COR-L47 (cell line): Measurements from ENCODE around the gene CTPS1.

Source experiments
- DNase-seq: peaks from one replicate; lab custom pipeline; 2025; lab: John Stamatoyannopoulos, UW

CTPS1 gene

GRCh38 chr1:41024953-41025352 is 45.5 kb downstream of the CTPS1 start:
- no peak for DNase-seq

DNA sequence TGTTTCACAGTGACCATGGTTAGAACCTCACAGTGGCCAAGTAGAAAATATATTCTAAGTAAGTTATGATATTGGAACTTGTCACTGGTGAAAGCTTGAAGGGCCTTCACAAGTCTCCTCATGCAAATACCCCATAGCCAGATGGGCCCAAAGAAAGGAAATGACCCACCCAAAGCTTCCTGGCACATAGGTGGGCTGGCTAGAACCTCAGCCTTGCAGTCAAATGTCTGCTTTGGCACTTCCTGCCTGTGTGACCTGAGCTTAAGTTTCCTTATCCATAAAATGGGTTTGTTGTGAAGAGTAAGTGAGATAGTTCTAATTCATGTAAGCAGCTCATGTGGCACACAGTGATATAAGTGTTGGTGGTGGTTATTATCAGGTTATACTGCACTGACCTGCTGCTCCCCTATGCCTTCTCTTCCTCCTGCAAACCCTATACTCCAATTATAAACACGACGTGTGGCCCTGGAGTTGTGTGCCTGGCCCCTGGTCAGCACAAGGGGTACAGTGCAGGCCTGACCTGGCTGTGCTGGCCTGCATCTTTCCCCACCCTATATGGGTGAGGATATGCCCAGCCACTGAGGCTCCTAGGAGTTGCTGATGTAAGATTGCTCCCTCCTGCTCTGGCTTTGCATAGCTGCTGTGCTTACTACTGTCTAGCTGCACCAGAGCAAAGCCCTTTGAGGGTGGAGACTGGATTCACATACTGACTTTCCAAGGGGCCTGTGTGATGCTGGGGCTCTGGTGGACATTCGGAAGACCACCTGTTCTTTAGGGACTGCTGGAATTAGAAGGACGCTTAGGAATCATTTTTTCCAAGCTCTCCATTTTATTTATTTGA is 46.7 kb downstream of the CTPS1 start:
- no peak for DNase-seq

- DNase-seq = no peak
These were observed 48.6 kb downstream of the CTPS1 start for GRCh38 chr1:41028034-41028642.

- DNase-seq = no peak
These were observed 51.5 kb downstream of the CTPS1 start for GRCh38 chr1:41030872-41031616.

GRCh38 chr1:41032147-41032546 is 52.7 kb downstream of the CTPS1 start:
- DNase-seq = no peak

GRCh38 chr1:41033272-41033671 is 53.8 kb downstream of the CTPS1 start:
- DNase-seq = no peak

DNA sequence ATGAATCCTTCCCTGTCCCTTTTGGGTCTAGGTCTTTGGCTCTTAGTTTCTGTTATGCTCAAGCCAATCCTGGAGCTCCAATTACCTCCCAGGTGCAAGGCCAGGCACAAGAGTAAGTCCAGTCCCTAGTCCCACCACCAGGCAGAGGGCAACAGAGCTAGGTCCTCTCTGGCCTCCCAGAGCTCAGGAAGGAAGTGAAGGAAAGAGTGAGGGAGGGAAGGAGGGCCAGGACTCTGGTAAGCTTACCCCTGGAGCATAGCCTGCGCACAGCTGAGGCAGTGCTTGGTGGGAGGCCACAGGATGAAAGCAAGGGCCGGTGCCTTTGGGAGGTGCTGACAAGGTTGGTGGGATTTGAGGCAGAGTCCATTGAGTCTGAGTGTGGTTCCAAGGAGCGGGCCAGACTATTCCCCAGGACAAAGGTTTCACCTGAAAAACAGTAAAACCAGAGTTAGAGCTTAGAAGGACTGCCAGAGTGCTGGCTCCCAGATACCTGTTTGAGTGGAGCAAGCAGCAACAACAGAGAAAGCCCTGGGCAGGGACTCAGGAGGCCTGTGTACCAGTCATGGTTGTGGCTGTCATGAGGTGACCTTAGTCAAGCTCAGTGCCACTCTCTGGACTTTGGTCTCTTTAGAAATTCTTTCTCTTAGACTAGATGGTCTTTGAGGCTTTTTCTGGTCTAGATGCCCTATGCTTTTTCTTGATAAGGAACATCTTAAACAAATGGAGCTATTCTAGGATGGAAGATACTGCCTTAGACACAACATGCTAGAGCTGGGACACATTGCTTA is 57.8 kb downstream of the CTPS1 start:
- DNase-seq = no peak

- no peak for DNase-seq
These were observed 58.6 kb downstream of the CTPS1 start for GRCh38 chr1:41038110-41038509.

DNA sequence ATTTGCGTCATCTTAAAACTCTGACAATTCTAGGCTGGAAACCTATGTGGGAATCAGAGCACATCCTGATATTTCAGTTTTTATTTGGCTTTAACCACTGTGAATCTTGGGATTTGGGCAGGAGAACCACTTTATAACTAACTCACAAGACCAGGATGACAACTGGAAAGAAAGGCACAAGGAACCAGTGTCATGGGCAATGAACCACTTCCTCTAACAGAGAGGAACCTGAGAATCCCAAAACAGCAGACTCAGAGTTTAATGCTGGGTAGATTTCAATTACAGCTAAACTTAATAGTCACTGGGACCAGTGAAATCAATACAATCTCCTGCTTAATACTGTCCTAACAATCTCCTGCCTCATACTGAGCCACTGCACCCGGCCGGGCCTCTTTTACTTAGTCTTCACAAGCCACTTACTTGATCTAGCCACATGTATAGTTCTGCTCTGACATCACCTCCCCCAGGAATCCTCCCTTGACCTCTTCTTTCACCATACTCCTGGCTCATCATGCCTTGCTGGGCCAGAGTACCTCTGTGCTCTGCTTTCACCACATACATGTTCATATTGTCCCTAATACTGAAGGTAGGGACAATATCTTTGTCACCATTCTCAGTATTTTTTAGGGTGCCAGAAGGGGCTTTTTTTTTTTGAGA is 62.2 kb downstream of the CTPS1 start:
- DNase-seq = no peak

- no peak for DNase-seq
These were observed 64.7 kb downstream of the CTPS1 start for GRCh38 chr1:41044187-41044586.

- DNase-seq = no peak
These were observed 66.2 kb downstream of the CTPS1 start for GRCh38 chr1:41045740-41046139.

GRCh38 chr1:41046347-41046775 is 66.9 kb downstream of the CTPS1 start:
- DNase-seq = no peak

DNA sequence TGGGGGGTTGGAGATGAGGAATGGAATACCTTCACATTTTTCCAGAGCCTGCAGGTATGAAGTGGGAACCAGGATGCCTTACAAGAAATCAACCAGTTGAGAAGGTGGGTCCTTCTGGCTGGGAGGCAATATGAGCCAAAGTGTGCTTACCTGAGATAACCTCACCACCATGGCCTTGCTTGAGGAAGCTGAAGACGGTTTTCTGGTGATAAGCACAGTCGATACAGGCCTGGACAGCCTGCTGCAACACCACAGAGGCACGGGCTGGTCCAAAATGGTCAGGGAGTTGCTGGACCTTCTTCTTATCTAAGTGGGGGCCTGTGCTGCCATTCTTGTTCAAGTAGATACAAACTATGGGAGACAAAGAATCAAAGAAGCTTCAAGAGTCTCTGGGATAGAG is 69.0 kb downstream of the CTPS1 start:
- no peak for DNase-seq

- no peak for DNase-seq
These were observed 71.5 kb downstream of the CTPS1 start for GRCh38 chr1:41051022-41051421.

- DNase-seq = no peak
These were observed 73.8 kb downstream of the CTPS1 start for GRCh38 chr1:41053316-41053715.

- no peak for DNase-seq
These were observed 77.4 kb downstream of the CTPS1 start for GRCh38 chr1:41056907-41057306.
